HPDE6-E6E7 (cell line): ENCODE measurements around the gene PARL.
"Not testable (repeated sequence)": the region's sequence is repeated elsewhere in the genome, so short reads cannot be mapped to it uniquely, and the experiment has no call there.

Source experiments
- DNase-seq: peaks from one replicate; pipeline ENCODE4 v3.0.0; 2011; ENCODE audit warnings: missing footprints; ENCODE audit errors: extremely low spot score

Gene PARL

GRCh38 chr3:183790700-183791099 is 94.0 kb downstream of the PARL start:
- no peak for DNase-seq

DNA sequence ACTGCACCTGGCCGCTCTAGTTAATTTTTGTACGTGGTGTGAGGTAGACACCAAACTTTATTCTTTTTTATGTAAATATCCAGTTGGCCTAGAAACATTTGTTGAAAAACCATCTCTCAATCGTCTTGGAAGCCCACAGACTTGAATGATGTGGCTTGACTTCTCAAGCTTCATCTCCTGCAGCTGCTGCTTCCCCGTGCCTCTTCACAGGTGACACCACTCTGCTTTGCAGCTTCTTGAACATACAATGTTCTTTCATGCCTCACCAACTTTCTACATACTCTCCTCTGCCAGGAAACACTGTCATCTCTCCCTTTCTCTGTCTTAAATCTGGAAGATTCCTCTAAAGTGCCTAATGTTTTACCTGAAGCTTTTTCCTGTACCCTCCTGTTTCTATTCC is 94.9 kb downstream of the PARL start:
- DNase-seq, result no peak

DNA sequence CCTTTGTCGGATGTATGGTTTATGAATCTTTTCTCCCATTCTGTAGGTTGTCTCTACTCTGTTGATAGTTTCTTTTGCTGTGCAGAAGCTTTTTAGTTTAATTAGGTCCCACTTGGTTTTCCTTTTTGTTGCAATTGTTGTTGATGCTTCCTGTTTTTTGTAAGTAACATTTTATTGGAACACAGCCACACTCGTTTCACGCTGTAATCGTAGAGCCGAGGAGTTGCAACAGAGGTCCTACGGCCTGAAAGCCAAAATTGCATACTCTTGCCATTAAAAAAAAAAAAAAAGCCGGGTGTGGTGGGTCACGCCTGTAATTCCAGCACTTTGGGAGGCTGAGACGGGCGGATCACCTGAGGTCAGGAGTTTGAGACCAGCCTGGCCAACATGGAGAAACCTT is 100.2 kb downstream of the PARL start:
- not testable (repeated sequence) for DNase-seq

DNA sequence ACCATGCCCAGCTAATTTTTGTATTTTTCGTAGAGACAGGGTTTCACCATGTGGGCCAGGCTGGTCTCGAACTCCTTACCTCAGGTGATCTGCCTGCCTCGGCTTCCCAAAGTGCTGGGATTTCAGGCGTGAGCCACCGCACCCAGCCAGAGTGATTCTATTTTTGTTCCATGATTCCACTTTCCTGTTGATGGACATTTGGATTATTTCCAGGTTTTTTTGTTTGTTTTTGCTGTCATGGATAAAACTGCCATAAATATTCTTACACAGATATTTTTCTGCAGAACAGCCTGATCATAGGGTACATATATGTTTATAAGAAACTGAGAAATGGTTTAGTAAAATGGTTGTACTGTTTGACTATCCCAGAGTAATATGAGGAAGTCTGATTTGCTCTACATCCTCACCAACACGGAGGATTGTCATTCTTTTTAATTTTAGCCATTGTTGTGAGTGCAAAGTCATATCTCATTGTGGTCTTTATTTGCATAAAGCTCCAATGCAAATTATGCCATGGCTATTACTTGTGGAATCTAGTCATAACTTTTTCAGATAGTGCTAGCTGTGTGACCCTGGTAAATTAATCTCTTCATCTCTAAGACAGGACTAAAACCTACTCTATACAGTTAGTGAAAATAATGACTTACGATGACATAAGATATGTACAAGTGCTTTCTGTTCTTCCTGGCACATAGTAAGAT is 102.0 kb downstream of the PARL start:
- no peak for DNase-seq

DNA sequence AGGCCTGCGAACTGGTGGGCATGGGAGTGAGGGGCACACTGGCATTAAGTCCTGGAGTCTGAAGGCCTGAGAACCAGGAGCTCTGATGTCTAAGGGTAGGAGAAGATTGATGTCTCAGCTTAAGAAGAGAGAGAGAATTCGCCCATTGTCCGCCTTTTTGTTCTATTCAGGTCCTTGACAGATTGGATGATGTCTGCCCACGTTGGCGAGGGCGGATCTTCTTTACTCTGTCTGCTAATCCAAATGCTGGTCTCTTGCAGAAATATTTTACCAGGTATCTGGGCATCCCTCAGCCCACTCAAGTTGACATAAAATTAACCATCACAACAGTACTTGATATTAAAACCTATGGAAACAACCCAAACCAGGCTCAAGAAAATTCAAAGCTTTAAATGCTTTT is 103.4 kb downstream of the PARL start:
- DNase-seq, result no peak

DNA sequence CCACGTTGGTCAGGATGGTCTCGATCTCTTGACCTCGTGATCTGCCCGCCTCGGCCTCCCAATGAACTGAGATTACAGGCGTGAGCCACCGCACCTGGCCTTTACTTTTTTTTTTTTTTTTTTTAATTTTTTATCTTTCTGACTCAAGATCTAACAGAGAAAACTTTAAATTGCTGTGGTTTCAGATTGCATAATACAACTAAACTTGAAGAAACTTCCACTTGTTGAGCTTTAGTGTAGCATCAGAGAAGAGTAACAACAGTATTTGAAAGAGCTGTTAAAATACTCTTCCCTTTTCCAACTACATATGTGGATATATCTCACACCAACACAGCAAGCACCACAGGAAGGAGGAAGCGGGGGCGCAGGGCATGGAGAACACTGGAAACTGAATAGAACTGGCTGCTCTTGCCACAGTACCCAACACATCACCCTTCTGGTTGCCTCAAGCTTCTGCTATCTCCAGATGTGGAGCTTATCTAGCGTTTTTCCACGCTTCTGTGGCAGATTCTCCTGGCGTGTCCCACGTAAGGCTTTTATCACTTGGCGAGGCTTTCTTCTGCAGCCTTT is 104.7 kb downstream of the PARL start:
- no peak for DNase-seq
